Ectodermal cell (in vitro differentiated cells): Measurements from ENCODE around the gene SMKR1.
"Not testable (repeated sequence)": the region's sequence is repeated elsewhere in the genome, so short reads cannot be mapped to it uniquely, and the experiment has no call there.

ENCODE experiments used
- H3K27ac ChIP-seq: 2 replicates; pipeline ENCODE4 v1.7.0; 2013; ENCODE audit warnings: mild to moderate bottlenecking, low read depth, low read length; ENCODE audit not compliant: insufficient read depth, poor library complexity, severe bottlenecking
- H3K27me3 ChIP-seq: 2 replicates; pipeline ENCODE4 v1.7.0; 2013; ENCODE audit warnings: mild to moderate bottlenecking, low read length; ENCODE audit not compliant: insufficient read depth, control insufficient read depth, poor library complexity, severe bottlenecking
- H3K36me3 ChIP-seq: one replicate; pipeline ENCODE4 v1.7.0; 2013; ENCODE audit warnings: low read length; ENCODE audit not compliant: control insufficient read depth, insufficient read depth
- H3K4me1 ChIP-seq: one replicate; pipeline ENCODE4 v1.7.0; 2013; ENCODE audit warnings: low read length; ENCODE audit not compliant: control insufficient read depth, insufficient read depth
- H3K4me3 ChIP-seq: 2 replicates; pipeline ENCODE4 v1.7.0; 2013; ENCODE audit warnings: low read depth, low read length, control low read depth; ENCODE audit not compliant: insufficient read depth
- H3K9me3 ChIP-seq: 2 replicates; pipeline ENCODE4 v1.7.0; 2013; ENCODE audit warnings: mild to moderate bottlenecking, low read length, moderate library complexity; ENCODE audit not compliant: control insufficient read depth
- WGBS, 2 experiments: methylation state at CpG; one replicate each; pipeline ENCODE4 v1.1.7; 2013; ENCODE audit warnings: missing lambda C conversion rate in 2 of 2; 5-methylcytosine and 5-hydroxymethylcytosine counted together

SMKR1 gene

GRCh38 chr7:129465080-129465479 lies 37.3 kb upstream of the SMKR1 start:
- Histone ChIP-seq H3K9me3 (no peaks in the 10 kb centered on the region), H3K27ac (no peak overlapping the region), H3K36me3 (peaks cover 26% of the 10 kb centered on the region), H3K4me1 (no peaks in the 10 kb centered on the region), H3K27me3 (no peaks in the 10 kb centered on the region), H3K4me3 (no peak overlapping the region)
- 88 to 95% methylated on average over 2 of the region's 2 CpGs for WGBS, 2 experiments

- H3K27ac ChIP-seq, result no peak overlapping the region
- no peaks in the 10 kb centered on the region for H3K9me3 ChIP-seq
- peaks cover 16% of the 10 kb centered on the region for H3K36me3 ChIP-seq
- no peak overlapping the region for H3K4me3 ChIP-seq
- 92 to 100% methylated on average over 2 to 3 of the region's 3 CpGs for whole genome bisulfite sequencing, 2 experiments
- H3K27me3 ChIP-seq, result no peaks in the 10 kb centered on the region
- H3K4me1 ChIP-seq, result no peaks in the 10 kb centered on the region
Observed at GRCh38 chr7:129466796-129467195, 35.5 kb upstream of the SMKR1 start.

- Histone ChIP-seq H3K4me3 (no peak overlapping the region), H3K27ac (no peak overlapping the region), H3K4me1 (no peaks in the 10 kb centered on the region), H3K27me3 (no peaks in the 10 kb centered on the region), H3K9me3 (no peaks in the 10 kb centered on the region), H3K36me3 (peaks cover 7% of the 10 kb centered on the region)
- WGBS, 2 experiments, result 89 to 100% methylated on average over 1 of the region's 1 CpG
Observed at GRCh38 chr7:129468087-129468486, 34.2 kb upstream of the SMKR1 start.

GRCh38 chr7:129468547-129468946 lies 33.8 kb upstream of the SMKR1 start:
- peaks cover 7% of the 10 kb centered on the region for H3K36me3 ChIP-seq
- no peak overlapping the region for H3K27ac ChIP-seq
- no peaks in the 10 kb centered on the region for H3K27me3 ChIP-seq
- no peaks in the 10 kb centered on the region for H3K9me3 ChIP-seq
- no peak overlapping the region for H3K4me3 ChIP-seq
- WGBS, 2 experiments, result 95% methylated on average over 4 of the region's 4 CpGs
- no peaks in the 10 kb centered on the region for H3K4me1 ChIP-seq

- Histone ChIP-seq H3K27ac (no peak overlapping the region), H3K36me3 (peaks cover 7% of the 10 kb centered on the region), H3K9me3 (no peaks in the 10 kb centered on the region), H3K27me3 (no peaks in the 10 kb centered on the region), H3K4me1 (no peaks in the 10 kb centered on the region), H3K4me3 (no peak overlapping the region)
Observed at GRCh38 chr7:129469930-129470329, 32.4 kb upstream of the SMKR1 start.

GRCh38 chr7:129470411-129470810 lies 31.9 kb upstream of the SMKR1 start:
- 84 to 85% methylated on average over 1 of the region's 1 CpG for WGBS, 2 experiments

GRCh38 chr7:129471402-129471827 lies 30.9 kb upstream of the SMKR1 start:
- H3K36me3 ChIP-seq, result peaks cover 4% of the 10 kb centered on the region
- no peak overlapping the region for H3K4me3 ChIP-seq

More at GRCh38 chr7:129470411-129470810, 31.9 kb upstream of the SMKR1 start:
- Histone ChIP-seq H3K9me3 (no peaks in the 10 kb centered on the region), H3K27ac (no peak overlapping the region), H3K27me3 (no peaks in the 10 kb centered on the region), H3K4me1 (no peaks in the 10 kb centered on the region), H3K4me3 (no peak overlapping the region), H3K36me3 (peaks cover 4% of the 10 kb centered on the region)

GRCh38 chr7:129475931-129476330 lies 26.4 kb upstream of the SMKR1 start:
- not testable (repeated sequence) for H3K4me3 ChIP-seq, H3K27ac ChIP-seq, H3K27me3 ChIP-seq, H3K36me3 ChIP-seq, H3K4me1 ChIP-seq, H3K9me3 ChIP-seq
- 93 to 94% methylated on average over 23 to 27 of the region's 27 CpGs for WGBS, 2 experiments

More at GRCh38 chr7:129471402-129471827, 30.9 kb upstream of the SMKR1 start:
- no peak overlapping the region for H3K27ac ChIP-seq
- no peaks in the 10 kb centered on the region for H3K27me3 ChIP-seq
- H3K4me1 ChIP-seq, result no peaks in the 10 kb centered on the region
- no peaks in the 10 kb centered on the region for H3K9me3 ChIP-seq

GRCh38 chr7:129476398-129476797 lies 25.9 kb upstream of the SMKR1 start:
- not testable (repeated sequence) for H3K4me3 ChIP-seq, H3K27me3 ChIP-seq, H3K36me3 ChIP-seq, H3K9me3 ChIP-seq, H3K27ac ChIP-seq, H3K4me1 ChIP-seq
- 97% methylated on average over 21 to 24 of the region's 27 CpGs for WGBS, 2 experiments

- H3K9me3 ChIP-seq, result no peaks in the 10 kb centered on the region
- WGBS, 2 experiments, result 86 to 100% methylated on average over 1 of the region's 1 CpG
- H3K27me3 ChIP-seq, result no peaks in the 10 kb centered on the region
- peaks cover 6% of the 10 kb centered on the region for H3K36me3 ChIP-seq
- H3K4me3 ChIP-seq, result no peak overlapping the region
- H3K4me1 ChIP-seq, result no peaks in the 10 kb centered on the region
- no peak overlapping the region for H3K27ac ChIP-seq
Observed at GRCh38 chr7:129479831-129480230, 22.5 kb upstream of the SMKR1 start.

GRCh38 chr7:129480674-129481363 lies 21.5 kb upstream of the SMKR1 start:
- Histone ChIP-seq H3K4me1 (no peaks in the 10 kb centered on the region), H3K27ac (no peak overlapping the region), H3K4me3 (no peak overlapping the region), H3K36me3 (peaks cover 6% of the 10 kb centered on the region), H3K27me3 (no peaks in the 10 kb centered on the region), H3K9me3 (no peaks in the 10 kb centered on the region)
- WGBS, 2 experiments, result 80 to 94% methylated on average over 5 to 6 of the region's 6 CpGs
